OCI-LY1 (cell line): ENCODE data around the gene GALNT9.

ENCODE experiments used
- H2AFZ ChIP-seq: fragments of 200-600 bp; sonication (generic), shearing (Covaris generic); 2 replicates; pipeline ENCODE4 v1.6.0; 2014; ENCODE audit warnings: antibody characterized with exemption, mild to moderate bottlenecking, low read length
- H3F3A ChIP-seq: fragments of 200-600 bp; sonication (generic), shearing (Covaris generic); 2 replicates; pipeline ENCODE4 v1.6.0; 2014; ENCODE audit warnings: mild to moderate bottlenecking, antibody characterized with exemption, low read length, moderate library complexity; ENCODE audit not compliant: insufficient read depth
- H3K27ac ChIP-seq: fragments of 200-600 bp; sonication (generic); 2 replicates; pipeline ENCODE4 v1.5.1; 2014; ENCODE audit warnings: low read length, mixed run types, mild to moderate bottlenecking, low read depth; ENCODE audit not compliant: poor library complexity, severe bottlenecking
- H3K27me3 ChIP-seq: fragments of 200-600 bp; sonication (generic); 2 replicates; pipeline ENCODE4 v1.6.0; 2014; ENCODE audit warnings: antibody characterized with exemption, mild to moderate bottlenecking, low read length, moderate library complexity; ENCODE audit not compliant: insufficient read depth
- H3K36me3 ChIP-seq: fragments of 200-600 bp; sonication (generic); 2 replicates; pipeline ENCODE4 v1.6.1; 2014; ENCODE audit warnings: mild to moderate bottlenecking, antibody characterized with exemption, low read length, moderate library complexity, mixed read lengths; ENCODE audit not compliant: insufficient read depth
- H3K4me1 ChIP-seq: fragments of 200-600 bp; sonication (generic); 2 replicates; pipeline ENCODE4 v1.5.1; 2014; ENCODE audit warnings: mild to moderate bottlenecking, low read length, moderate library complexity; ENCODE audit not compliant: insufficient read depth, severe bottlenecking
- H3K4me2 ChIP-seq: fragments of 200-600 bp; sonication (generic), shearing (Covaris generic); 2 replicates; pipeline ENCODE4 v1.6.1; 2014; ENCODE audit warnings: low read length
- H3K4me3 ChIP-seq: fragments of 200-600 bp; sonication (generic); 2 replicates; pipeline ENCODE4 v1.5.1; 2014; ENCODE audit warnings: low read length, low read depth, mild to moderate bottlenecking, mixed read lengths; ENCODE audit not compliant: poor library complexity, severe bottlenecking
- H3K79me2 ChIP-seq: fragments of 200-600 bp; shearing (Covaris generic); 2 replicates; pipeline ENCODE4 v1.6.1; 2016; ENCODE audit warnings: mixed run types, low read length, mixed read lengths; ENCODE audit not compliant: insufficient read depth
- H3K9ac ChIP-seq: fragments of 200-600 bp; sonication (generic), shearing (Covaris generic); 2 replicates; pipeline ENCODE4 v1.6.1; 2014; ENCODE audit warnings: mild to moderate bottlenecking, low read length, mixed read lengths
- H3K9me2 ChIP-seq: fragments of 200-600 bp; sonication (generic), shearing (Covaris generic); 2 replicates; pipeline ENCODE4 v1.6.1; 2014; ENCODE audit warnings: low read depth, mild to moderate bottlenecking, low read length, mixed read lengths
- H3K9me3 ChIP-seq: fragments of 200-600 bp; shearing (Covaris generic); 2 replicates; pipeline ENCODE4 v1.6.1; 2014; ENCODE audit warnings: low read length, mixed read lengths
- H4K20me1 ChIP-seq: fragments of 200-600 bp; sonication (generic), shearing (Covaris generic); 2 replicates; pipeline ENCODE4 v1.6.0; 2016; ENCODE audit warnings: mild to moderate bottlenecking, low read length; ENCODE audit not compliant: insufficient read depth
- CTCF ChIP-seq: fragments of 200-600 bp; sonication (generic), shearing (Covaris generic); IDR thresholded peaks from 2 replicates; pipeline ENCODE4 v1.5.1; 2017; ENCODE audit warnings: mild to moderate bottlenecking, antibody characterized with exemption, low read length, moderate library complexity, mixed read lengths
- EZH2 ChIP-seq: fragments of 200-600 bp; sonication (generic), shearing (Covaris generic); IDR thresholded peaks from 2 replicates; pipeline ENCODE4 v1.8.0; 2017; ENCODE audit warnings: borderline replicate concordance, mixed run types, mild to moderate bottlenecking, antibody characterized with exemption, low read length, moderate library complexity, mixed read lengths

Gene GALNT9

GRCh38 chr12:132275631-132276030 is 53.8 kb downstream of the GALNT9 start:
- Histone ChIP-seq H3K36me3 (no peaks in the 10 kb centered on the region), H3K27ac (no peak overlapping the region), H3K27me3 (no peaks in the 10 kb centered on the region), H3K9me3 (no peaks in the 10 kb centered on the region), H2AFZ (no peak overlapping the region), H3K4me1 (no peaks in the 10 kb centered on the region), H3K9ac (no peak overlapping the region), H3K4me3 (no peak overlapping the region), H3K4me2 (no peak overlapping the region), H4K20me1 (no peaks in the 10 kb centered on the region), H3K9me2 (no peaks in the 10 kb centered on the region), H3F3A (no peaks in the 10 kb centered on the region), H3K79me2 (no peaks in the 10 kb centered on the region)
- TF ChIP-seq CTCF (no peak), EZH2 (no peak)

DNA sequence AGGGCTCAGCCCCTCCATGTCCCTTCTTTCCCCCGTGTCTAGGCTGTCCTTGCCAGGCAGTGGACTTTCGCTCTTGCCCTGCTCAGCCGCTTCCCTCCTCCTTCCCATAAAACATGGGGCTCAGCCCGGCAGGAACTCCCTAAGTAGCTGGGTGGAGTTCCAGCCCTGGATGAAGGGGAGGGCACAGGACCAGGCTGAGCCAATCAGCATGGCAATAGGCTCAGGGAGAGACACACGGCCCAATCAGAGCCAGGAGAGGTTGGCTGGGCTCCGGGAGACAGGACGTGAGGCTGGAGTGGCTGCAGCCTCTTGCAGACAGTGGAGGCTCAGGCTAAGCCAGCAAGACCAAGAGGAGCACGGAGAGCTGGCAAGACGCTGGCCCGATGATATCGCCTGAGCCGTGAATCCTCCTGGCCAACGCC is 54.3 kb downstream of the GALNT9 start:
- Histone ChIP-seq H3K4me2 (no peak overlapping the region), H3K79me2 (no peaks in the 10 kb centered on the region), H3K27ac (no peak overlapping the region), H4K20me1 (no peaks in the 10 kb centered on the region), H3F3A (no peaks in the 10 kb centered on the region), H3K36me3 (no peaks in the 10 kb centered on the region), H3K4me3 (no peak overlapping the region), H3K9ac (no peak overlapping the region), H3K9me3 (no peaks in the 10 kb centered on the region), H3K27me3 (no peaks in the 10 kb centered on the region), H3K9me2 (no peaks in the 10 kb centered on the region), H2AFZ (no peak overlapping the region), H3K4me1 (no peaks in the 10 kb centered on the region)
- TF ChIP-seq CTCF (no peak), EZH2 (no peak)

DNA sequence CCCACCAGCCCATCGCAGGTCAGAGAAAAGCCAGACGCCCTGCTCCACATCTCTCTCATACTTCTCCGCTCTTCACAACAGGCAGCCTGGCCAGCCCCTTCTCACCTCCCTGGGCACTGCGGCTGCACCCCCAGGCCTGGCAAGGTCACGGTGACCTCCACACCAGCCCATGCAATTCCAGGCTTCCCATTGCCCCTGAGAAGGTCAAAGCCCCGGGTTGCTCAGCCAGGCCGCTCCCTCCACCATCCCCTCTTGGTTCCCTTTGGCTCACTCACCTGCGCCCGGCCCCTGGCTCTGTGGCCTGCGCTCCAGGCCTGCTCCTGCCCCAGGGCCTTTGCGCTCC is 55.4 kb downstream of the GALNT9 start:
- H3K4me3 ChIP-seq, result no peak overlapping the region
- H3F3A ChIP-seq, result no peaks in the 10 kb centered on the region
- no peaks in the 10 kb centered on the region for H4K20me1 ChIP-seq
- H3K4me1 ChIP-seq, result no peaks in the 10 kb centered on the region
- no peak overlapping the region for H3K4me2 ChIP-seq
- no peaks in the 10 kb centered on the region for H3K27me3 ChIP-seq
- H3K9me3 ChIP-seq, result no peaks in the 10 kb centered on the region
- TF ChIP-seq EZH2, result no peak
- no peak for TF ChIP-seq CTCF
- no peaks in the 10 kb centered on the region for H3K79me2 ChIP-seq
- no peak overlapping the region for H2AFZ ChIP-seq
- H3K36me3 ChIP-seq, result no peaks in the 10 kb centered on the region
- H3K9ac ChIP-seq, result no peak overlapping the region
- no peaks in the 10 kb centered on the region for H3K9me2 ChIP-seq
- no peak overlapping the region for H3K27ac ChIP-seq
